Upper lobe of right lung (tissue), 1 donor: ENCODE data around the gene SDK2. TPM values are rescaled to one million over a fixed set of nuclear protein-coding genes. Genes with fewer than 3 reads are reported as not detected.
"Not testable (repeated sequence)": the region's sequence is repeated elsewhere in the genome, so short reads cannot be mapped to it uniquely, and the experiment has no call there.

Source experiments
- ATAC-seq: fragments of 200-7000 bp; cut with Tn5 transposase; one replicate; pipeline ENCODE4 v1.9.1; 2020; ENCODE audit warnings: mild to moderate bottlenecking, moderate library complexity
- DNase-seq: peaks from one replicate; pipeline ENCODE4 v3.0.0-alpha.2; 2020
- H3K27ac ChIP-seq: fragments of 200-600 bp; one replicate; pipeline ENCODE4 v1.8.0; 2022
- H3K27me3 ChIP-seq: fragments of 200-600 bp; one replicate; pipeline ENCODE4 v1.8.0; 2022; ENCODE audit warnings: mild to moderate bottlenecking
- H3K36me3 ChIP-seq: fragments of 200-600 bp; one replicate; pipeline ENCODE4 v1.8.0; 2022
- H3K4me1 ChIP-seq: fragments of 200-600 bp; one replicate; pipeline ENCODE4 v1.8.0; 2022
- H3K4me3 ChIP-seq: fragments of 200-600 bp; one replicate; pipeline ENCODE4 v1.8.0; 2022; ENCODE audit warnings: mild to moderate bottlenecking
- H3K9me3 ChIP-seq: fragments of 200-600 bp; one replicate; pipeline ENCODE4 v1.8.0; 2022
- intact Hi-C: fragments of 100-400 bp; cut with DNase I; formaldehyde crosslinking; loops from one replicate; pipeline ENCODE4 v1.11.0; 2022
- total RNA-seq: library from RNA; stranded (reverse); fragmentation: NEBNext Ultra II Directional; extraction: Animal tissue kit (Norgen Biotek cat#: 25700); gene quantifications from one replicate; pipeline ENCODE4 v1.2.1, GENCODE V29; 2021
- TF ChIP-seq, protein P1 (sequence below): fragments of 200-600 bp; IDR thresholded peaks from one replicate; pipeline ENCODE4 v1.8.0; 2022; ENCODE audit warnings: antibody characterized with exemption
- donor health status: DM: no; HTN: yes; CAD: no; lungs with severe emphysema.

Gene SDK2
- total RNA-seq, 1 donor from 2014 or later: 2.3 TPM

- TF ChIP-seq, protein P1, sequence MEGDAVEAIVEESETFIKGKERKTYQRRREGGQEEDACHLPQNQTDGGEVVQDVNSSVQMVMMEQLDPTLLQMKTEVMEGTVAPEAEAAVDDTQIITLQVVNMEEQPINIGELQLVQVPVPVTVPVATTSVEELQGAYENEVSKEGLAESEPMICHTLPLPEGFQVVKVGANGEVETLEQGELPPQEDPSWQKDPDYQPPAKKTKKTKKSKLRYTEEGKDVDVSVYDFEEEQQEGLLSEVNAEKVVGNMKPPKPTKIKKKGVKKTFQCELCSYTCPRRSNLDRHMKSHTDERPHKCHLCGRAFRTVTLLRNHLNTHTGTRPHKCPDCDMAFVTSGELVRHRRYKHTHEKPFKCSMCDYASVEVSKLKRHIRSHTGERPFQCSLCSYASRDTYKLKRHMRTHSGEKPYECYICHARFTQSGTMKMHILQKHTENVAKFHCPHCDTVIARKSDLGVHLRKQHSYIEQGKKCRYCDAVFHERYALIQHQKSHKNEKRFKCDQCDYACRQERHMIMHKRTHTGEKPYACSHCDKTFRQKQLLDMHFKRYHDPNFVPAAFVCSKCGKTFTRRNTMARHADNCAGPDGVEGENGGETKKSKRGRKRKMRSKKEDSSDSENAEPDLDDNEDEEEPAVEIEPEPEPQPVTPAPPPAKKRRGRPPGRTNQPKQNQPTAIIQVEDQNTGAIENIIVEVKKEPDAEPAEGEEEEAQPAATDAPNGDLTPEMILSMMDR: no peak
- H3K9me3 ChIP-seq: no peaks in the 10 kb centered on the region
- ATAC-seq (no peak), DNase-seq (no peak)
- intact Hi-C loops: no loop called here
- H3K4me3 ChIP-seq: no peak overlapping the region
- no peak overlapping the region for H3K27ac ChIP-seq
- H3K27me3 ChIP-seq: no peaks in the 10 kb centered on the region
- no peaks in the 10 kb centered on the region for H3K4me1 ChIP-seq
- H3K36me3 ChIP-seq: no peaks in the 10 kb centered on the region
Measured at GRCh38 chr17:73371836-73372235, 272.4 kb downstream of the SDK2 start.

DNA sequence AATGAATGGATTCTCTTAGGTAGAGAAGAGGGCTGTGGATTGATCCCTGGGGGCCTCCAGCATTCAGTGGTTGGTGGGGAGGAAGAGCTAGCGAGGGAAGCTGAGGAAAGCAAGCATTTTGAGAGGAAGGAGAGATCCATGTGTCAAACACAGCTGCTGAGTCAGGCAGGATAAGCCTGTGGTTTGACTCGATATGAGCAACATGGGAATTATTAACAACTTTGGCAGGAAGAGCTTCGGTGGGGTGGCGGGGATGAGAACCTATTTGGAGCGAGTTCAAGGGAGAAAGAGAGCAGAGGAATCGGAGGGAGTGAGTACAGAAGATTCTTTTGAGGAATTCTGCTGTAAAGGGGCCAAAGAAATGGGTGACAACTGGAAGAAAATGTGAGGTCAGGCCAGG lies 273.0 kb downstream of the SDK2 start:
- Histone ChIP-seq H3K9me3 (no peaks in the 10 kb centered on the region), H3K4me3 (no peak overlapping the region), H3K36me3 (no peaks in the 10 kb centered on the region), H3K4me1 (no peaks in the 10 kb centered on the region), H3K27me3 (no peaks in the 10 kb centered on the region), H3K27ac (no peak overlapping the region)
- TF ChIP-seq, protein P1: no peak
- ATAC-seq (no peak), DNase-seq (no peak)
- intact Hi-C loops: no loop called here

DNA sequence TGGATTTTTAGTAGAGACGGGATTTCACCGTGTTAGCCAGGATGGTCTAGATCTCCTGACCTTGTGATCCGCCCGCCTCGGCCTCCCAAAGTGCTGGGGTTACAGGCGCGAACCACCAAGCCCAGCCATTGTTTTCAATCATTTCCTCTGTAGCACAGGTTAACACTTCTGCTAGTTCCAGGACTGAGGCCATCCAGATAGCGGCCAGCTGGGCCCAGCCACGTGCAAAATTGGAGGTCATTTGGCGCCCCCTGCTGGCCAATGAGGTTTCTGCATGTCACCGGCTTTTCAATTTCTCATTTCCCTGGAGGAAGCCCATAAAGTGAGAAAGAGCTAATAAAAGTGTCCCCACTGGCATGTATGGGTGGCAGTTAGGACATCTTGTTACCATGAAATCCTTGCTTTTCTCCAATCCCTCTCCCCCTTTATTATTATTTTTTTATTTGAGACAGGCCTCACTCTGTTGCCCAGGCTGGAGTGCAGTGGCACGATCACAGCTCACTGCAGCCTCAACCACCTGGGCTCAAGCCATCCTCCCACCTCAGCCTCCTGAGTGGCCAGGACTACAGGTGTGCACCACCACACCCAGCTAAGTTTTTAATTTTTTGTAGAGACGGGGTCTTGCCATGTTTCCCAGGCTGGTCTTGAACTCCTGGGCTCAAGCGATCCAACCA lies 274.3 kb downstream of the SDK2 start:
- not testable (repeated sequence) for H3K4me3 ChIP-seq, H3K4me1 ChIP-seq, H3K36me3 ChIP-seq, H3K9me3 ChIP-seq, H3K27me3 ChIP-seq, H3K27ac ChIP-seq
- DNase-seq: peak; percentile 90
- TF ChIP-seq, protein P1: peak; percentile 90
- peak; percentile 90 for ATAC-seq
- intact Hi-C loops: loop anchor here (2.0 kb wide), 1 partner anchor 113 kb away; no protein-coding TSS in a partner anchor

- Histone ChIP-seq H3K27me3 (no peaks in the 10 kb centered on the region), H3K36me3 (no peaks in the 10 kb centered on the region), H3K4me1 (no peaks in the 10 kb centered on the region), H3K9me3 (no peaks in the 10 kb centered on the region), H3K27ac (no peak overlapping the region), H3K4me3 (no peak overlapping the region)
- no peak for ATAC-seq
- no peak for DNase-seq
- TF ChIP-seq, protein P1: no peak
- intact Hi-C loops: loop anchor here (2.0 kb wide), 1 partner anchor 112 kb away; no protein-coding TSS in a partner anchor
Measured at GRCh38 chr17:73369111-73369521, 275.1 kb downstream of the SDK2 start.

DNA sequence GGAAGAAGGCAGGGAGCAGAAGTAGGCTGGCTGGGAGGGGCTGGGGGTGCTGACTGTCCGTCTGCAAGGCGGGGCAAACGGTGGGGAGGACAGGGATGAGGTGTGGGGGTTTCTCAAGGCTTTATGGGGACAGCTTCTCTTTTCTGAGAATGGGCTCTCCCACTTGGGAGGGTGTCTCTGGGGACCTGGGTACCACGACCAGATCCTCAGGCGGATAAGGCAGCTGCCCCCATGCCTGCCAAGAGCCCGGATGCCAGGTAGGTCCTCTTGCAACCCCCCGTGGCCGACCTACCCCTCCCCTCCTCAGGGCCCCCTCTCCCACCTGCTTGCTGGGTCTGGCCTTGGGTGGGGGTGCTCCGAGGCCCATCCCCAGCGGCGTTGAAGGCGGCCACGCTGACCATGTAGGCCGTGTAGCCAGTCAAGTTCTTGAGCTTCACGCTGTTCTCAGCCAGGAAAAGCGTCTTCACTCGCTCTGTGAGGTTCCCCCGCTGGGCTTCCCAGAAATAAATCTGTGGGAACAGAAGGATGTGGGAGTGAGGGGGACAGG lies 276.1 kb downstream of the SDK2 start:
- intact Hi-C loops: loop anchor here (2.0 kb wide), 1 partner anchor 111 kb away; no protein-coding TSS in a partner anchor
- H3K4me3 ChIP-seq: no peak overlapping the region
- H3K27me3 ChIP-seq: no peaks in the 10 kb centered on the region
- no peaks in the 10 kb centered on the region for H3K4me1 ChIP-seq
- no peaks in the 10 kb centered on the region for H3K9me3 ChIP-seq
- TF ChIP-seq, protein P1: no peak
- ATAC-seq (no peak), DNase-seq (no peak)
- H3K36me3 ChIP-seq: no peaks in the 10 kb centered on the region
- H3K27ac ChIP-seq: no peak overlapping the region
